SK-N-SH (cell line): ENCODE data around the gene CD248.

Experiments used
- CHD2 ChIP-seq: fragments of 150-350 bp; IDR thresholded peaks from 2 replicates; pipeline ENCODE4 v1.6.1; 2018; ENCODE audit warnings: low read length; ENCODE audit not compliant: partially characterized antibody
- CTCF ChIP-seq: fragments of 200-600 bp; sonication (generic); IDR thresholded peaks from 2 replicates; pipeline ENCODE4 v1.6.1; 2017; ENCODE audit warnings: antibody characterized with exemption, mild to moderate bottlenecking, moderate library complexity
- EP300 ChIP-seq, 2 experiments: IDR thresholded peaks; 2 replicates each; pipeline versions ENCODE4 v1.4.0 to v1.6.1; 2012; ENCODE audit warnings: borderline replicate concordance in 1 of 2, low read depth in 1 of 2, low read length in 1 of 2
- NFIC ChIP-seq: IDR thresholded peaks from 2 replicates; pipeline ENCODE4 v1.4.0; 2012; ENCODE audit warnings: borderline replicate concordance
- PBX3 ChIP-seq: IDR thresholded peaks from 2 replicates; pipeline ENCODE4; 2012
- POLR2AphosphoS5 ChIP-seq: IDR thresholded peaks from 2 replicates; pipeline ENCODE4 v1.6.1; 2012; ENCODE audit warnings: low read depth, low read length
- RCOR1 ChIP-seq: fragments of 150-350 bp; IDR thresholded peaks from 2 replicates; pipeline ENCODE4 v1.6.1; 2017; ENCODE audit warnings: antibody characterized with exemption, low read length
- RFX5 ChIP-seq: IDR thresholded peaks from 2 replicates; pipeline ENCODE4 v1.6.1; 2012; ENCODE audit warnings: mild to moderate bottlenecking, improper control_type of control experiment, low read length
- TAF1 ChIP-seq: IDR thresholded peaks from 2 replicates; pipeline ENCODE4 v1.6.1; 2012; ENCODE audit warnings: low read depth, mild to moderate bottlenecking, low read length, moderate library complexity, borderline replicate concordance
- USF2 ChIP-seq: fragments of 150-350 bp; IDR thresholded peaks from 2 replicates; pipeline ENCODE4 v1.6.1; 2017; ENCODE audit warnings: antibody characterized with exemption, low read length, low read depth, borderline replicate concordance

- TF ChIP-seq CTCF: no peak
- TF ChIP-seq RFX5: no peak
- no peak for TF ChIP-seq EP300 (IDR thresholded peaks at IDR 0.05; ENCODE audit: borderline replicate concordance in 1 of 2, low read depth in 1 of 2, low read length in 1 of 2)
- TF ChIP-seq POLR2AphosphoS5: no peak
- no peak for TF ChIP-seq TAF1
- no peak for TF ChIP-seq CHD2
- no peak for TF ChIP-seq PBX3
- no peak for TF ChIP-seq RCOR1
- no peak for TF ChIP-seq USF2
- no peak for TF ChIP-seq NFIC
Observed at GRCh38 chr11:66317723-66318599, 1.1 kb upstream of the CD248 start.
